ENCODE data around the gene PSMB5. TPM values are rescaled to one million over a fixed set of nuclear protein-coding genes. Genes with fewer than 3 reads are reported as not detected.
A peak's percentile ranks its signal among the peaks of the same experiment; 100 is the strongest.

The PSMB5 gene
- total RNA-seq, 1 donor from 2014 or later, result 239 TPM

- DNase-seq (ENCODE audit: low read depth), result no peak
- no peak overlapping the region for H3K9ac ChIP-seq (ENCODE audit: low read length)
- no peak overlapping the region for H3K27ac Mint-ChIP-seq (ENCODE audit: unreplicated experiment)
- H3K4me2 ChIP-seq (ENCODE audit: low read length), result no peak overlapping the region
- no peak overlapping the region for H3K4me3 Mint-ChIP-seq (ENCODE audit: unreplicated experiment)
- H3K27me3 Mint-ChIP-seq (ENCODE audit: low read depth, unreplicated experiment), result no peaks in the 10 kb centered on the region
- H3K36me3 Mint-ChIP-seq (ENCODE audit: low read depth, unreplicated experiment), result no peaks in the 10 kb centered on the region
- FAIRE-seq, result no peak
- no peaks in the 10 kb centered on the region for H3K9me3 Mint-ChIP-seq (ENCODE audit: unreplicated experiment)
- no peak overlapping the region for H3K4me3 ChIP-seq (ENCODE audit: insufficient read depth, low read depth, low read length)
- H3K79me2 ChIP-seq (ENCODE audit: insufficient read depth, low read length), result no peaks in the 10 kb centered on the region
- no peak overlapping the region for H3K27ac ChIP-seq (ENCODE audit: low read depth, low read length)
- H2AFZ ChIP-seq (ENCODE audit: low read depth, low read length), result no peak overlapping the region
- H4K20me1 ChIP-seq (ENCODE audit: insufficient read depth, low read length), result no peaks in the 10 kb centered on the region
- H3K4me1 ChIP-seq (ENCODE audit: insufficient read depth, low read length), result peaks cover 5% of the 10 kb centered on the region
- H3K36me3 ChIP-seq (ENCODE audit: insufficient read depth, low read length), result no peaks in the 10 kb centered on the region
- no peaks in the 10 kb centered on the region for H3K27me3 ChIP-seq (ENCODE audit: insufficient read depth, low read length)
- H3K9me3 ChIP-seq (ENCODE audit: insufficient read depth, low read depth, low read length), result no peaks in the 10 kb centered on the region
- TF ChIP-seq EZH2 (IDR thresholded peaks at IDR 0.05; ENCODE audit: insufficient read depth, low read length), result no peak
- TF ChIP-seq CTCF (IDR thresholded peaks at IDR 0.05; ENCODE audit: insufficient read depth, low read depth, low read length), result no peak
- peaks cover 8% of the 10 kb centered on the region for H3K4me1 Mint-ChIP-seq (ENCODE audit: low read depth, unreplicated experiment)
These were observed 42.8 kb downstream of the PSMB5 start for GRCh38 chr14:22991852-22992251.

- no peaks in the 10 kb centered on the region for H3K36me3 Mint-ChIP-seq (ENCODE audit: low read depth, unreplicated experiment)
- peaks cover 1% of the 10 kb centered on the region for H3K4me1 Mint-ChIP-seq (ENCODE audit: low read depth, unreplicated experiment)
- H4K20me1 ChIP-seq (ENCODE audit: insufficient read depth, low read length), result no peaks in the 10 kb centered on the region
- DNase-seq (ENCODE audit: low read depth), result no peak
- H3K27me3 Mint-ChIP-seq (ENCODE audit: low read depth, unreplicated experiment), result no peaks in the 10 kb centered on the region
- H3K9ac ChIP-seq (ENCODE audit: low read length), result no peak overlapping the region
- peaks cover 7% of the 10 kb centered on the region for H3K4me1 ChIP-seq (ENCODE audit: insufficient read depth, low read length)
- H2AFZ ChIP-seq (ENCODE audit: low read depth, low read length), result no peak overlapping the region
- H3K79me2 ChIP-seq (ENCODE audit: insufficient read depth, low read length), result peaks cover 13% of the 10 kb centered on the region
- H3K36me3 ChIP-seq (ENCODE audit: insufficient read depth, low read length), result no peaks in the 10 kb centered on the region
- H3K4me3 ChIP-seq (ENCODE audit: insufficient read depth, low read depth, low read length), result no peak overlapping the region
- H3K4me3 Mint-ChIP-seq (ENCODE audit: unreplicated experiment), result no peak overlapping the region
- no peak overlapping the region for H3K27ac ChIP-seq (ENCODE audit: low read depth, low read length)
- no peaks in the 10 kb centered on the region for H3K9me3 ChIP-seq (ENCODE audit: insufficient read depth, low read depth, low read length)
- no peaks in the 10 kb centered on the region for H3K27me3 ChIP-seq (ENCODE audit: insufficient read depth, low read length)
- H3K9me3 Mint-ChIP-seq (ENCODE audit: unreplicated experiment), result no peaks in the 10 kb centered on the region
- TF ChIP-seq EZH2 (IDR thresholded peaks at IDR 0.05; ENCODE audit: insufficient read depth, low read length) (no peak), CTCF (IDR thresholded peaks at IDR 0.05; ENCODE audit: insufficient read depth, low read depth, low read length) (no peak)
- FAIRE-seq, result no peak
- H3K4me2 ChIP-seq (ENCODE audit: low read length), result no peak overlapping the region
- no peak overlapping the region for H3K27ac Mint-ChIP-seq (ENCODE audit: unreplicated experiment)
These were observed 47.4 kb downstream of the PSMB5 start for GRCh38 chr14:22987291-22987690.

GRCh38 chr14:22986508-22987054 lies 48.1 kb downstream of the PSMB5 start:
- no peak overlapping the region for H3K4me3 Mint-ChIP-seq (ENCODE audit: unreplicated experiment)
- no peak for TF ChIP-seq EZH2 (IDR thresholded peaks at IDR 0.05; ENCODE audit: insufficient read depth, low read length)
- peak; percentile 96 for TF ChIP-seq CTCF (IDR thresholded peaks at IDR 0.05; ENCODE audit: insufficient read depth, low read depth, low read length)
- no peak overlapping the region for H2AFZ ChIP-seq (ENCODE audit: low read depth, low read length)
- no peak overlapping the region for H3K9ac ChIP-seq (ENCODE audit: low read length)
- H3K9me3 Mint-ChIP-seq (ENCODE audit: unreplicated experiment), result no peaks in the 10 kb centered on the region
- no peak overlapping the region for H3K27ac Mint-ChIP-seq (ENCODE audit: unreplicated experiment)
- H3K4me1 ChIP-seq (ENCODE audit: insufficient read depth, low read length), result peaks cover 7% of the 10 kb centered on the region
- peaks cover 21% of the 10 kb centered on the region for H3K79me2 ChIP-seq (ENCODE audit: insufficient read depth, low read length)
- FAIRE-seq (no peak), DNase-seq (ENCODE audit: low read depth) (peak; percentile 57)
- no peak overlapping the region for H3K27ac ChIP-seq (ENCODE audit: low read depth, low read length)
- H3K4me1 Mint-ChIP-seq (ENCODE audit: low read depth, unreplicated experiment), result peaks cover 1% of the 10 kb centered on the region
- no peak overlapping the region for H3K4me3 ChIP-seq (ENCODE audit: insufficient read depth, low read depth, low read length)
- H3K9me3 ChIP-seq (ENCODE audit: insufficient read depth, low read depth, low read length), result no peaks in the 10 kb centered on the region
- H3K27me3 Mint-ChIP-seq (ENCODE audit: low read depth, unreplicated experiment), result no peaks in the 10 kb centered on the region
- H3K4me2 ChIP-seq (ENCODE audit: low read length), result no peak overlapping the region
- no peaks in the 10 kb centered on the region for H3K36me3 ChIP-seq (ENCODE audit: insufficient read depth, low read length)
- no peaks in the 10 kb centered on the region for H3K36me3 Mint-ChIP-seq (ENCODE audit: low read depth, unreplicated experiment)
- no peaks in the 10 kb centered on the region for H3K27me3 ChIP-seq (ENCODE audit: insufficient read depth, low read length)
- H4K20me1 ChIP-seq (ENCODE audit: insufficient read depth, low read length), result no peaks in the 10 kb centered on the region
